Cardiac fibroblast (primary cell): Measurements from ENCODE around the gene DPYD.

ENCODE experiments used
- DNase-seq, 2 donors: peaks; one replicate each; pipeline versions ENCODE4 v3.0.0 to v3.0.0-alpha.2; 2010; ENCODE audit warnings: low read depth in 2 of 2
- H3K4me3 ChIP-seq, 2 donors: replicated peaks in 1 of 2; 1 replicate in 1 of 2; 2 replicates in 1 of 2; pipeline ENCODE4 v1.5.1; 2011; ENCODE audit warnings: low read depth in 2 of 2, low read length in 2 of 2, mild to moderate bottlenecking in 2 of 2, moderate library complexity in 1 of 2
- TF ChIP-seq, protein P1 (sequence below): IDR thresholded peaks from one replicate; pipeline ENCODE4 v1.5.1; 2011; ENCODE audit warnings: low read depth, mild to moderate bottlenecking, low read length, inconsistent platforms

DPYD gene

DNA sequence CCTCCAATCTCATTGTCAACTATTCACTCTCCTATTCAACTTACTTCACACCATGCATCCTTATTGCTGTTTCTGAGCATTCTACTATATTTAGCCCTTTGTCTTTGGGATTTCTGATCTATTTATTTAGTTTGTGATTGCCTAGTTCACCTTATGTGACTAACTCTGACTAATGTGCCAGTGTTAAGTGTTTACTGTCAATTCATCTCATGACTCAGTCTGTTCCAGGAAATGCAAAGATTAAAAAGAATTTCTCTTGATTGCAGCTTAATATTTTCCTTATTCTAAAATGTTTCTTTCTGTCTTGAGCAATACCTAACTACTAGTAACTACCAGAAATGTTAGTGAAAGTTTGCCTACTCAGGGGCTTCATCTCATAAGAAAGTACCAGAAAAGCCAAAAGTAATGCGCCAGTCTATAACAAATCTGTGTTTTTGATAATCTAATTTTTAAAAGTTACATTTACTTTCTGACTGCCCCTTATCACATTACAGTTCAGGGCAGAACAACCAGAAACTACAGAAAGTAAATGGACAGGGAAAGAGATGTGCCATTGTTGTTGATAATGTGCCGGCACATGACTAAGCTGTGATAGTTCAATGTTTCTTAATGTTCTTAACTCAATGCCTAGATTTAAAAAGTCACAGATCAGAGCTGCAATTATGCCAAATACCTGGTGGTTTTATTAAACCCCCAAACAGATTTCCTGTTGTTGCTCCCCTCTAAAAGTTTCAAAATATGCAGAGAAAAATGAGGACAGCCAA is 642.8 kb downstream of the DPYD start:
- TF ChIP-seq, protein P1, sequence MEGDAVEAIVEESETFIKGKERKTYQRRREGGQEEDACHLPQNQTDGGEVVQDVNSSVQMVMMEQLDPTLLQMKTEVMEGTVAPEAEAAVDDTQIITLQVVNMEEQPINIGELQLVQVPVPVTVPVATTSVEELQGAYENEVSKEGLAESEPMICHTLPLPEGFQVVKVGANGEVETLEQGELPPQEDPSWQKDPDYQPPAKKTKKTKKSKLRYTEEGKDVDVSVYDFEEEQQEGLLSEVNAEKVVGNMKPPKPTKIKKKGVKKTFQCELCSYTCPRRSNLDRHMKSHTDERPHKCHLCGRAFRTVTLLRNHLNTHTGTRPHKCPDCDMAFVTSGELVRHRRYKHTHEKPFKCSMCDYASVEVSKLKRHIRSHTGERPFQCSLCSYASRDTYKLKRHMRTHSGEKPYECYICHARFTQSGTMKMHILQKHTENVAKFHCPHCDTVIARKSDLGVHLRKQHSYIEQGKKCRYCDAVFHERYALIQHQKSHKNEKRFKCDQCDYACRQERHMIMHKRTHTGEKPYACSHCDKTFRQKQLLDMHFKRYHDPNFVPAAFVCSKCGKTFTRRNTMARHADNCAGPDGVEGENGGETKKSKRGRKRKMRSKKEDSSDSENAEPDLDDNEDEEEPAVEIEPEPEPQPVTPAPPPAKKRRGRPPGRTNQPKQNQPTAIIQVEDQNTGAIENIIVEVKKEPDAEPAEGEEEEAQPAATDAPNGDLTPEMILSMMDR, result no peak
- no peak overlapping the region for H3K4me3 ChIP-seq
- DNase-seq, result peak; percentile 83 to 92

DNA sequence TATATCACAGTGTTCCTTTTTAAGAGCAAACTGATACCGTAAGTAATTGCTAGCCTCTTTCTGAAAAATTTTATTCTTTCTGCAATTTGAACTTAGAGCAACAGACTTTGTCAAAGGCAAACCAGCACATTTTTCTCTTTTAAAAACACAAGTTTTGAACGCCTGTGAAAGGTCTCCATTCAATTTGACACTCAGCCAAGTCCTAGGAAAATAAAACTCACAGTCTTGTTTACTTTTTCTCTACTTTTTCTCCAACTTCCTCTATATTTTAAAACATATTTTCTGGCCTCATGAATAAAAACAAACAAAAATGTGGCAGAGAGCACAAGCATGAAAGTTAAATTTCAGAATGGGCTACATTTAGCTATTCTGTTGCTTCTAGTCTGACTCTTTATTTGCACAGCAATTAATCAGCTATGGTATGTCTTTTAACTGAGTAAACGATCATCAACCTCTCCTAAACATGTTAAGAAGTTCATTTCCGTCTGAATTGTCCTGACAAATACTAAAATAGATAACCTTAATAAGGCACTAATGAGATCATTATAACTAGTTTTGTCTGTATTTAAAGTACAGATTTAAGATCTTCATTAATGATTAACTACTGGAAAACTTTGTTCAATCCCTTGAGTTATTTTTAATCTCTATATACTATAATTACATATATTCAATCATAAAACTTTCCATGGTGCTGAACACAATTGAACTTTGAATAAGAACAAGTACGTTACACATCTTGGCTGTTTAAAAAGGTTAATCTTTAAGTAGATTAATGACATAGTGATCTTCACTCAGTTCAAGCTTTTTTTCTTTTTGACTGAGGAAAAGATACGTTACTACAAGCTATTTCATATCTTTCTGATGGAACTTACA is 648.7 kb downstream of the DPYD start:
- peak in 1 of 2 donors; percentile 8 for DNase-seq
- H3K4me3 ChIP-seq, result no peak overlapping the region
- TF ChIP-seq, protein P1, result no peak

DNA sequence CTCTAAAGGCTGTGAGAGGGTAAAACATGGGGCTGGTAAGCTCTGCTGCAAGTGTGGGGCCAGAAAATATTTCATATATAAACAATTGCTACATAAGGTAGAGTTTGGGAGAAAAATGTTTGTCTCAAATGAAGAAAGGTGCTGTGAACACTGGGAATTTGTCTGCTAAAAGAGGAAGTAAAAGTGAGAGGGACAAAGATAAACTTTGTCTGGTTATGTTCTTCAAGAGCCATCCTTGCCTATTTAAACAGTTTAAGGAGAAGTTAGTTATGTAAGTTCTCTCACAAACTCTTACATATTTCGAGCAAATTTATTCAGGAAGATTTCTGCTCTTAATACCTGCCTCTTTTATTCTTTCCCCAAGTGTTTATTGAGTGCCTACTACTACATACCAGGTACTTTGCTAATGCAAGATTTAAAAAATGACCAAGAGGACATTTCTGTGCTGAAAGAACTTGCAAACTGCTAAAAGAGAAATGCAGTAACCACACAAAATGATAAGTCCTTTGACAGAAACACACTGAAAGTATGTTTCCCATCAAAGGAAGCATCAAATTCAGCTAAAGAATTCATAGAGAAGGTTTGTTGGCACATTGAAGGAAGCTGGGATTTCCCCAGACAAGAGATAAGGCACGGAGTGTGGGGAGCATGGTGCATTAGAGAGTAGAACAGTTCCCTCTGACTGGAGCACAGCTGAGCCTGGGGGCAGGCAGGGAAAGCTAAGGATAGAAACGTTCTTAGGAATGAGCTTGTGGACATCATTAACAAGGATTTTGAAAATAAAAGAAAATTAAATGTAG is 650.1 kb downstream of the DPYD start:
- H3K4me3 ChIP-seq, result no peak overlapping the region

DNA sequence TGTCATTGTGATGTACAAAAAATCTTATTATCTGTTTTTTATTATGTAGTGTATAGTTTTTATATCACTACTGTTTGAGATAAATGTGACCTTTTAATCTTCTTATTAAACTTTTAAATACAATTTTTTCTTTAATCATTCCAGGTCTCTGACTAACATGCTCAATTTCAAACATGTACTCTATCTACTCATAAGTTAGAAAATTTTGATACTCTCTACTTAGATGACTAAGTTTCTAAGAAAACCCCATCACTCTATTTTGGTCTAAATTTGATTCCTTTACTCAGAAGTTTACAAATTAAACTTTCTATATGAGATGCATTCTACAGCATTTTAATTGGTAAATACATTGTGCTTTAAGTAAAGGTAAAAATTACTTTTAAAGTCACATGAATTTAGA is 655.2 kb downstream of the DPYD start:
- no peak for DNase-seq
- no peak overlapping the region for H3K4me3 ChIP-seq
- TF ChIP-seq, protein P1, result no peak

More for the DNA sequence above, 650.1 kb downstream of the DPYD start:
- TF ChIP-seq, protein P1, result no peak
- DNase-seq, result peak; percentile 22 to 68

DNA sequence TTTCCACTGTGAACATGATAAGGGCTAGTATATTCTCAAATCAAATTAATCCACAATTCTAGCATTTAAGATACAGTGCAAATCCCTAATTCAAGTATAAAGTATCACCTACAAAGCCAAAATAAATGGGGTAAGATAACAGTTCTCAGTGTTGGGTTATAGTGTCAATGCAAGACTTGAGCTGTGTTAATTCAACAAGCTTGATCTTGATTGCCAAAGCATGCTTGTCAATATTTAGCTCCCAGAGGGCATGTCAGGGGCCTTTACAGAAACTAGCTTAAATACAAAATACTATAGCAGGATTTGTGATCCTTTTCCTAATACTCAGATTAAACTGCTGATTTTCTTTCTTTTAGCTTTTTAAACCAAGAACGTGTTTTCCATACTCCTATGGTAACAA is 658.0 kb downstream of the DPYD start:
- TF ChIP-seq, protein P1, result no peak
- H3K4me3 ChIP-seq, result no peak overlapping the region
- DNase-seq, result no peak

DNA sequence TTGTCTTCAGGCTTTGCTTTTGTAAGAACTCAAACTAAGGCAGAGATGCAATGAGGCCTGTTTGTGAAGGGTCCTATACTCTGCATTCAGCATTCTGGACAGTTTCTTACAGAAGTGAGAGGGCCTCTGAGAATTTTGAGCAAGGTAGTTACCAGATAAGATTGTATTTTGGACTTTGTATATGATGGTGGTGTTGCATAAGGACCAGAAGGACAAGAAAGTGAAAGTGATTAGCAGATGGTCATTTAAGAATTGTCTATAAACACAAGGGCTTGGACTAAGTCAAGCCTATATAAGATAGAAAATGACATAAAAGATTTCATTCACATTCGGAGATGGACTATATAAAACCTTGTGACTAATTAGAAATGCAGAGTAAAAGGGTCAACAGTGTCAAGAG is 662.2 kb downstream of the DPYD start:
- TF ChIP-seq, protein P1, result no peak
- no peak overlapping the region for H3K4me3 ChIP-seq
- no peak for DNase-seq
